ENCODE measurements around the gene GBX1.

Gene GBX1

DNA sequence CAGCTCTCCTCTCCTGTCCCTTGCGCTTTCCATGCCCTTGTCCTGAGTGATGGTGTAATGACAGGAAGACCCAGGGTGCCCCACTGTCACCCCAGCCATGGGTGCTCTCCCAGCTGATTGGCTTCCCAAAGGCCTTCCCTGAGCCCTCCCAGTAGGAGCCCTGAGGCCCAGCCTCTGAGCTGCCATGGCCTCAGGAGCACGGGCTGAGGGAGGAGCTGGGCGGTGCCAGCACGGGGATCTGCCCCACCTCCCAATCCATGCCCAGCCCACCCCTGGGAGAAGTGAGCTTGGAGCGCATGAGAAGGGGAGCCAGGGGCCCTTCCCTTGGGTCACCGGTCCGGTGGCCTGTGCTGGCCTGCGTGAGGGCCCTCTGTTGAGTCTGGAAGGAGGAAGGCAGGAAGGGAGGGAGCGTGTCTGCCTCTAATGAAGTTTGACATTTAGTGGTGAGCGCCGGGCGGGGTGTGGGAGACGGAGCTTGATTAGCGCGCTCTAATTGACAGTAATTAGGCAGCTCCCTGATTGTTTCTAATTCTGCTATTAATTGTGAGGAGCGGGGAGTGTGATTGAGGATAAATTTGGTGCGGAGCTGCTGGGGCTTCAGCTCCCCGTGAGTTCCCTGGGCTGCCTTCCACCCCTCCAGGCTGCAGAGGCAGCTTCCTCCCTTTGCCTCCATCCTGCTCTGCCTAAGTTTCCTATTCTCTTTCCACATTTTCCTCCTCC is 28.3 kb downstream of the GBX1 start:
- DNase-seq (ENCODE audit: low read depth) = no peak

- no peak for DNase-seq (ENCODE audit: low read depth)
These were observed 29.2 kb downstream of the GBX1 start for GRCh38 chr7:151138153-151138851.

- DNase-seq (ENCODE audit: low read depth) = no peak
These were observed 29.7 kb downstream of the GBX1 start for GRCh38 chr7:151137791-151138152.

DNA sequence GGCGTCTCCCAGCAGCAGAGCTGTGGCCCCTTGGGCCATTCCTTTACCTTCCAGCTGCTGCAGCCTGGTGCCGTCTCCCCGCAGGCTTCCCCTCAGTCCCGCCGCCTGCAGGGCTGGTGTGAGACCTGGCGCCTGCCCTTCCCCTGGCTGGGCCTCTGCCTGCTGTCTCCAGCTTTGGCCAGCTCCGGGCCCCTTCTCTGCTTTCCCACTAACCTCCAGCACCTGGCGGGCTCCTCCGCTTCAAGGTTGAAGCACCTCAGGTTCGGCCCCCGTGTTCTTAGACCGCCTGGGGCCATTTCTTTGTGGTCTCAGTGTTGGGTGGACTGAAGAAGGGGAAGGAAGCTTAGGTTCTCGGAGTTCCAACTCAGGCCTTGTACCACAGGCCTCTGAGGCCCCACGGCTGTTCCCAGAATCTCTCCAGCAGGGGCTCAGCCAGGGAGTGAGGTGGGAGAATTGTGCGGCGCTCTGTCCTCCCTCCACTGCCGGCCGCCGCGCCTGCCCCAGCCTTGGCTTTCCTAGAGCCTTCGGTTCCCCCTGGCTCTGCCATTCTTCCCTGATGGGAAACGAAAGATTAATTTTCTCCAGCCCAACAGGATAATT is 30.3 kb downstream of the GBX1 start:
- DNase-seq (ENCODE audit: low read depth) = no peak

DNA sequence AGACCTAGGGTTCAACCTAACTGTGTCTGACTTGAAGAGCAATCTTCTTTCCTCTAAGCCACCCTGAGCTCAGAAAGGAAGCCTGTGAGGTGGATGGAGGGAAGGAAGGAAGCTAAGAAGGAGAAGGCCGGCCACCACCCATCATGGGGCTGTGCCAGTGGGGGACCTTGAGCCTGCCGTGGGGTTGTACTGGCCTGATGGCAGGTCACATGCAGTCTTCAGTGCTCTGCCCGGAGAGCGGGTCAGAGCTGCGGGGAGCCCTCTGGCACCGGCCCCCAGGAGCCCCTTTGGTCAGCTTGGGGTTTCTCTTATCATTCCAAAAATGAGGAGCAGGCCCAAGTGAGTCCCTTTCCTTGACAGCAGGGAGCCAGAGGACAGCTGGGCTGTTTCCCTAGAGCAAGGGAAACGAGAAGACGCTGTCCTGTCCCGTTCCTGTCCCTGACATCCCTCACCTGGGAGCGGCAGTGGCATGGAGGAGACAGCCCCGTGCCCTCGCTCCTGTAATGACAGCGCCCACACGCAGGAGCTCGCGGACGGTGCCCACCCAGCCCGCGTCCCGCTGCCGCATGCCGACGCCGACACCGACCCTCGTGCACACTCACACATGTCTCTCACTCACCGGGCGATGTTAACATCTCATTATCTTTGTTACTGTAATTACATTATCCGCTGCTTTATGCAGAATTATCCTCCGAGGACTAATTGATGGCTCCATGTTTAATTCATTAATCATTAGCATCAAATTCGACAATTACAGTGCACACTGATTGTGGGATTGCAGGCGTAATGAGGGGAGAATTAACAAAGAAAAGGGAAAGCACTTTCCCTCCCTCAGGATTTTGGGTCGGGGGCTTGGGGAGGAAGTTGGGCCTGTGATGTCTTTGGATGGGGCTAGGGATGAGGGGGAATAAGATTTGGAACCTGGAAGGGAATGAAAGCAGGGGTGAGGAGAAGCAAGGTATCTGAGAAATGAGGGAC is 31.3 kb downstream of the GBX1 start:
- DNase-seq (ENCODE audit: low read depth) = no peak

- no peak for DNase-seq (ENCODE audit: low read depth)
These were observed 32.0 kb downstream of the GBX1 start for GRCh38 chr7:151135525-151135845.

DNA sequence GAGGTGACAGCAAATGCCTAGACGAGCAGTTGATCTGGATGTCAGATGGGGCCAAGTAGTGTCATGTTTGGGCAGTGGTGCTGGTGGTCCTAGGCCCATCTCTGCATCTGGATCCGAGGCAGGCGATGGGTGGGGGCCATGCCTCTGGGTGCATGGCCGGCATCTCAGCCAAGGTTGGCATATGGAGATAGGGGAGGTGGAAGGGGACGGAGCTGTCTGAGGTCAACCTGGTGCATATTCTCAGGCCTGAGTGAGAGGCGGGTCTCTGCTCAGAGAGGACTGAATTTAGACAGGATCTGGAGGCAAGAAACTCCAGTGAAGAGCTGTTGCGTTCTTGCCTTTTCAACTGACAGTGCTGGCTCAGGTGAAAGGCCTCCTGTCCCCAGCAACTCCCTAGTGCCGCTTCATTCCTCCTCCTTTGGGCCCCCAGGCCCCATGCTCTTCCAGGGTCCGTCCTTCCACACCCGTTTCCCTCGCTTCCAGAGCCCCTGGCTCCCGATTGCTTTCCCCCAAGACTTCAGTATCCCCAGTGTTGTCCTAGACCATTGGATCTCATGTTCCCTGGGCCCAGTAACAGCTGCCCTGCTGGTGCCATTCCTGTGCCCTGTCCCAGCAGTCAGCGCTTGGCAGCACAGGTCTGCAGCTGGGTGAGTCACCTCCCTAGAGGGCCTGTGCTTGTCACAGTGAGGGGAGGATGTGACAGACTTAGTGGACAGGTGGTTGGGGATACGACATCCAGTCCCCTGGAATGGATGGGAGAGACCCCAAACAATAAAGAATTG is 32.6 kb downstream of the GBX1 start:
- DNase-seq (ENCODE audit: low read depth) = no peak

GRCh38 chr7:151133986-151134742 is 33.3 kb downstream of the GBX1 start:
- no peak for DNase-seq (ENCODE audit: low read depth)

GRCh38 chr7:151133266-151133985 is 34.1 kb downstream of the GBX1 start:
- DNase-seq (ENCODE audit: low read depth) = no peak

DNA sequence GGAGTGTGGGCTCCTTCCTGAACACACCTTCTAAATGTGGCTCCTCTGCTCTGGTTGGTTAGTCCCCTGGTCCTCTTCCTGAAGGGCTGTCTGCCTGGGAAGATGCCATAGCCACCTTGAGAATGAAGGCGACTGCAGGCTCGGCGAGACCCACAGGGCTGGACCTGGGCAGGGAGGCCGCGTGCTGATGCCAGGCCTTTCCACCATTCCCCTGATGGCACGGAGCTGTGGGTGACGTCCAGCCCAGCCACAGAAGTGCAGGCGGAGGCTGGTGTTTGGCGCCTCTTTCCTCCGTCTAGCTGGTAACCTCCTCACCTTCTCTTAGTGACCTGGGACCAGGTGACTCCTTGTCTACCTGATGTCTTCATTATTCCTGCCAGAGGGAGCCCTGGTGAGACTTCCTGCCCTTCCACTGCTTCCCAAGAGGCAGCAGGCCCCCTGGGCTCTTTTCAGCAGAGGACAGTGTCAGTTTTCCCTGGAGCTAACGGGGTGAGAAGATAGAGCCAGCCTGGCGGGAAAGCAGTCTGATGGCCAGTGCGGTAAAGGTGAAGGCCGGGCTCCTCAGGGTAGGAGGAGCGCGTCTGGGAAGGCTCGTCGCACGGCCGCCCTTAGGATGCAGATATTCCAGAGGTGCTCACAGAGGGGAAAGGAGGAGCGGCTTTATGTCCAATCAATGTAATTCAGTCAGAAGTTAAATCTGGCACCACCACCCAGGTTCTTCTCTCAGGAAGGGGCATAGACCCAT is 34.9 kb downstream of the GBX1 start:
- no peak for DNase-seq (ENCODE audit: low read depth)

DNA sequence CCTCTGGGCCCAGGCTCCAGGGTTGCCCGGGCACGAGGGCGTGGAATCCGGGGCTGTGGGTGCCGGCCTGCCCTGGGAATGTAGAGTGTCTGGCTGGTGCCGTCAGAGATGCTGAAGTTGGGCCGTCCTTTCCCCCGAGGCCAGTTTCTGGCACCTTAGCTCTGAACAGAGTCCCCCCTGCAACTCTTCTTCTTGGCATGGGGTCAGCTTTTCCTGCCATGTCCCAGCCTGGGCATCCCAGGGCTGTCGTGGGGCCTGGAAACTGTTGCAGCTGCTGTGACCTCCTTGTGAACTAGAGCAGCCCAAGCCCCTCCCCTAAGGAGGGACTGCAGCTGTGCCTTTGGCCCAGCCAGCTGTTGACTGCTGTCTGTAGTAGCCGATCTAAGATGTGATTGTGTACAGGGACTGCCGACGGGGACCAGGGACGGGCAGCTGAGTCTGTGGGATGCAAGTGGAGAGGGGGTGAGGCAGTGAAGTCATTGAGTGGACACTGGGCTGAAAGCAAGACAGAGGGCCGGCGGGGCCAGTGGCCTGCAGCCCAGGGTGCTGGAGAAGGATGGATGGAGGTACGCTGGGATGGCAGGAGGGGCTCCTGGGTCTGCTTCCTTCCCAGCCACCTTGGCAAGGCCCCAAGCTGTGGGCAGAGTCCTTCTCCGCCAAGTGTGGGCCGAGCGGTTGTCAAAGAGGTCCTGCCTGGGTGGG is 35.8 kb downstream of the GBX1 start:
- DNase-seq (ENCODE audit: low read depth) = no peak

GRCh38 chr7:151131224-151131591 is 36.3 kb downstream of the GBX1 start:
- no peak for DNase-seq (ENCODE audit: low read depth)

GRCh38 chr7:151130741-151131157 is 36.7 kb downstream of the GBX1 start:
- DNase-seq (ENCODE audit: low read depth) = no peak

DNA sequence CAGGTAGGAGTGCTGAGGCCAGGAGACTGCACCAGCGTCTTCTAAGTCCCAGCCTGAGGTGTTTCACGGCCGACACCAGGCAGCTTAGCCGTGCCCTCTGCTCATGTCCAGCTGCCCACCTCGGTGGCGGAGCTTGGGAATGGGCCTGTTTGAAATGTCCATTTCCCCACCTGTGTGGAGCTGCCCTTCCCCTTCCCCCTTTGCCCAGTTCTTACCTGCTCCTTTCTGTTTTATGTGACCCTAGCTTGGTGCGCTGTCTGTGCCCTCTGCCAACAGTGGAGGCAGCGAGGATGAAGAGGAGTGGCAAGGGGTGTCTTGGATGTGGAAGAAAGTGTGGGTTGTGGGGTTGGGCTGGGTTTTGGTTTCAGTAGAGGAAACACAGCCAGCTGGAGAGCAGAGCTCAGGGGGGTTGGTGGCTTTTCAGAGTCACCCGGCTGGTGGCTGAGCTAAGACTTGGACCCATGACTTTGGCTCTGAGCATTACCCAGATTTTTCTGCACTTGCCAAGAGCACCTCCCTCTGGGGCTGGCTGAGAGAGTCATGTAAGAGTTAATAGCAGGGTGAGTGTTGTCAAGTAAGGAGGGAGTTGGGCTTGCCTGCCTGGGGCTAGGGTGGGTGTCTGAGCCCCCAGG is 37.4 kb downstream of the GBX1 start:
- DNase-seq (ENCODE audit: low read depth) = no peak

- DNase-seq (ENCODE audit: low read depth) = no peak
These were observed 38.2 kb downstream of the GBX1 start for GRCh38 chr7:151129117-151129959.

- DNase-seq (ENCODE audit: low read depth) = no peak
These were observed 38.8 kb downstream of the GBX1 start for GRCh38 chr7:151128716-151129115.

DNA sequence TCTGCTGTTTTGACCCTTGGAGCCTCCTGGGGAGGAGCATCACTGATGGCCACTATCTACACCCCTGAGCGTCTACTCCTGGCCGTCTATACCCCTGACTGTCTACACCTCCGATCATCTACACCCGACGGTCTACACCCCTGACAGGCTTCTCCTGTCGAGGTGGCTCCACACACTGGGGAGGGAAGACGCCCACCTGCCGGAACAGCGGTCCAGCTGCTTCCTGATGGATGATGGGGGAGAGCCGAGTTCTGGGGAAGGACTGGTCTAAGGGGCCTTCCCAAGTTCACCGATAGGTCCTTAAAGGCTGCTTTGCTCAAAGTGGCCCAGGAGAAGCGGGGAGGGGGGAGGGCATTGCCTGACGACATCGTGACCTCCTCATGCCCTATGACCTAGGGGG is 39.4 kb downstream of the GBX1 start:
- DNase-seq (ENCODE audit: low read depth) = no peak
